Neural cell (in vitro differentiated cells): ENCODE data around the gene LSM4. TPM values are rescaled to one million over a fixed set of nuclear protein-coding genes. Genes with fewer than 3 reads are reported as not detected.
A peak's percentile ranks its signal among the peaks of the same experiment; 100 is the strongest.

Experiments used
- H2AFZ ChIP-seq: fragments of 200-600, 300-800 bp; sonication (generic), shearing (Covaris generic); 2 replicates; pipeline ENCODE4 v1.6.0; 2014; ENCODE audit warnings: low read depth, mild to moderate bottlenecking, antibody characterized with exemption, low read length, moderate library complexity
- H3F3A ChIP-seq: fragments of 200-600 bp; shearing (Covaris generic); 2 replicates; pipeline ENCODE4 v1.6.1; 2016; ENCODE audit warnings: mild to moderate bottlenecking, moderate library complexity, mixed read lengths, antibody characterized with exemption, low read length; ENCODE audit not compliant: insufficient read depth, poor library complexity, severe bottlenecking
- H3K27ac ChIP-seq: fragments of 200-600, 300-800 bp; sonication (generic), shearing (Covaris generic); 2 replicates; pipeline ENCODE4 v1.5.1; 2014; ENCODE audit warnings: mild to moderate bottlenecking, low read length, moderate library complexity
- H3K27me3 ChIP-seq: fragments of 300-800, 200-600 bp; sonication (generic), shearing (Covaris generic); 2 replicates; pipeline ENCODE4 v1.6.0; 2014; ENCODE audit warnings: mild to moderate bottlenecking, low read depth, low read length, moderate library complexity; ENCODE audit not compliant: insufficient read depth
- H3K36me3 ChIP-seq: fragments of 300-800, 200-600 bp; sonication (generic), shearing (Covaris generic); 2 replicates; pipeline ENCODE4 v1.5.1; 2014; ENCODE audit warnings: mild to moderate bottlenecking, antibody characterized with exemption, low read length, moderate library complexity; ENCODE audit not compliant: insufficient read depth
- H3K4me2 ChIP-seq: fragments of 300-800, 200-600 bp; sonication (generic), shearing (Covaris generic); 2 replicates; pipeline ENCODE4 v1.6.0; 2014; ENCODE audit warnings: mild to moderate bottlenecking, low read length
- H3K4me3 ChIP-seq: fragments of 300-800, 200-600 bp; sonication (generic), shearing (Covaris generic); 2 replicates; pipeline ENCODE4 v1.5.1; 2014; ENCODE audit warnings: mild to moderate bottlenecking, low read length, moderate library complexity
- H3K79me2 ChIP-seq: fragments of 200-600 bp; shearing (Covaris generic); replicated peaks from 2 replicates; pipeline ENCODE4 v1.6.0; 2014; ENCODE audit warnings: mild to moderate bottlenecking, low read length, moderate library complexity; ENCODE audit not compliant: insufficient read depth
- H3K9ac ChIP-seq: fragments of 300-800, 200-600 bp; sonication (generic), shearing (Covaris generic); 2 replicates; pipeline ENCODE4 v1.6.1; 2016; ENCODE audit warnings: mild to moderate bottlenecking, low read length, mixed read lengths
- H3K9me2 ChIP-seq: fragments of 200-600 bp; shearing (Covaris generic); 2 replicates; pipeline ENCODE4 v1.6.1; 2016; ENCODE audit warnings: mild to moderate bottlenecking, low read length, mixed read lengths; ENCODE audit not compliant: insufficient read depth
- H3K9me3 ChIP-seq: fragments of 200-600, 300-800 bp; sonication (generic), shearing (Covaris generic); 2 replicates; pipeline ENCODE4 v1.6.1; 2016; ENCODE audit warnings: mild to moderate bottlenecking, mixed run types, low read length, moderate library complexity, mixed read lengths
- H4K20me1 ChIP-seq: fragments of 200-600 bp; shearing (Covaris generic); 2 replicates; pipeline ENCODE4 v1.6.1; 2016; ENCODE audit warnings: mild to moderate bottlenecking, mixed run types; ENCODE audit not compliant: insufficient read depth
- EP300 ChIP-seq: fragments of 450-650 bp; conservative IDR thresholded peaks from 2 replicates; pipeline ENCODE4 v1.6.1; 2014; ENCODE audit warnings: antibody characterized with exemption, mild to moderate bottlenecking, moderate library complexity; ENCODE audit not compliant: poor library complexity, severe bottlenecking
- EZH2 ChIP-seq: fragments of 200-600, 300-800 bp; shearing (Covaris generic), sonication (generic); IDR thresholded peaks from 2 replicates; pipeline ENCODE4 v1.6.1; 2014; ENCODE audit warnings: antibody characterized with exemption, low read length, borderline replicate concordance, mild to moderate bottlenecking; ENCODE audit not compliant: insufficient read depth, poor library complexity, severe bottlenecking
- MXI1 ChIP-seq: fragments of 450-650 bp; conservative IDR thresholded peaks from 2 replicates; pipeline ENCODE4 v1.6.1; 2014; ENCODE audit warnings: antibody characterized with exemption, mild to moderate bottlenecking; ENCODE audit not compliant: poor library complexity, severe bottlenecking
- POLR2AphosphoS5 ChIP-seq: IDR thresholded peaks from 2 replicates; pipeline ENCODE4 v1.6.1; 2012
- RAD21 ChIP-seq: fragments of 450-650 bp; conservative IDR thresholded peaks from 2 replicates; pipeline ENCODE4 v1.6.1; 2014; ENCODE audit warnings: antibody characterized with exemption, mild to moderate bottlenecking, moderate library complexity
- SMC3 ChIP-seq: fragments of 450-650 bp; conservative IDR thresholded peaks from 2 replicates; pipeline ENCODE4 v1.6.1; 2014; ENCODE audit warnings: antibody characterized with exemption, mild to moderate bottlenecking, moderate library complexity; ENCODE audit not compliant: poor library complexity
- TAF1 ChIP-seq: IDR thresholded peaks from 2 replicates; pipeline ENCODE4 v1.6.1; 2012; ENCODE audit warnings: low read depth
- polyA plus RNA-seq: library from polyadenylated mRNA; depleted of rRNA; stranded (reverse); fragments of >200 nt; gene quantifications from 2 replicates; pipeline ENCODE4 v1.2.3, GENCODE V29; 2014
- TF ChIP-seq, protein P1 (sequence below): IDR thresholded peaks from 2 replicates; pipeline ENCODE4 v1.6.1; 2012; ENCODE audit warnings: borderline replicate concordance
- TF ChIP-seq, protein P2 (sequence below): fragments of 450-650 bp; IDR thresholded peaks from 2 replicates; pipeline ENCODE4 v1.5.1; 2014; ENCODE audit warnings: antibody characterized with exemption, mild to moderate bottlenecking, moderate library complexity; ENCODE audit not compliant: poor library complexity, severe bottlenecking

Gene LSM4
- polyA plus RNA-seq, 1 donor from 2014 or later = 382 TPM

DNA sequence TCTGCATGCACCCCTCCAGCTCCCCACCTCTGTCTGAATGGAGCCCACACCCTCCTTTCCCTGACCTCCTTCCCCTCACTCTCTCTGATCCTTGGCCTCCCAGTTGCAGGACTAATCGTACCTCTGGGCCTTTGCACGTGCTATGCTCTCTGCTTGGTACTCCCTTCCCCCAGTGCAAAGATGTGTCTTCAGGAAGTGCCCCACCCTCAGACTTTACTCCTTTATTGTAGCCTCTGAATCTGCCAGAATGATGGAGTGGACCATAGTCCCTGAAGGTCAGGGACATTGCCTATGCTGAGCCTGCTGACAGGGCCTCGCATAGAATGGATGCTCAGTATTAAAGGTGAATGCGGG, 40.1 kb downstream of the LSM4 start:
- Histone ChIP-seq H3K36me3 (peaks cover 9% of the 10 kb centered on the region), H3F3A (peaks cover 5% of the 10 kb centered on the region), H3K9me3 (no peaks in the 10 kb centered on the region), H3K27me3 (no peaks in the 10 kb centered on the region), H4K20me1 (peaks cover 27% of the 10 kb centered on the region), H2AFZ (no peak overlapping the region), H3K4me3 (peak overlapping the region; percentile 88), H3K9ac (peak overlapping the region; percentile 99), H3K79me2 (peaks cover 34% of the 10 kb centered on the region), H3K27ac (peak overlapping the region; percentile 100), H3K4me2 (peak overlapping the region; percentile 98), H3K9me2 (no peaks in the 10 kb centered on the region)
- TF ChIP-seq EZH2 = no peak
- no peak for TF ChIP-seq MXI1
- TF ChIP-seq TAF1 = no peak
- TF ChIP-seq, protein P1, sequence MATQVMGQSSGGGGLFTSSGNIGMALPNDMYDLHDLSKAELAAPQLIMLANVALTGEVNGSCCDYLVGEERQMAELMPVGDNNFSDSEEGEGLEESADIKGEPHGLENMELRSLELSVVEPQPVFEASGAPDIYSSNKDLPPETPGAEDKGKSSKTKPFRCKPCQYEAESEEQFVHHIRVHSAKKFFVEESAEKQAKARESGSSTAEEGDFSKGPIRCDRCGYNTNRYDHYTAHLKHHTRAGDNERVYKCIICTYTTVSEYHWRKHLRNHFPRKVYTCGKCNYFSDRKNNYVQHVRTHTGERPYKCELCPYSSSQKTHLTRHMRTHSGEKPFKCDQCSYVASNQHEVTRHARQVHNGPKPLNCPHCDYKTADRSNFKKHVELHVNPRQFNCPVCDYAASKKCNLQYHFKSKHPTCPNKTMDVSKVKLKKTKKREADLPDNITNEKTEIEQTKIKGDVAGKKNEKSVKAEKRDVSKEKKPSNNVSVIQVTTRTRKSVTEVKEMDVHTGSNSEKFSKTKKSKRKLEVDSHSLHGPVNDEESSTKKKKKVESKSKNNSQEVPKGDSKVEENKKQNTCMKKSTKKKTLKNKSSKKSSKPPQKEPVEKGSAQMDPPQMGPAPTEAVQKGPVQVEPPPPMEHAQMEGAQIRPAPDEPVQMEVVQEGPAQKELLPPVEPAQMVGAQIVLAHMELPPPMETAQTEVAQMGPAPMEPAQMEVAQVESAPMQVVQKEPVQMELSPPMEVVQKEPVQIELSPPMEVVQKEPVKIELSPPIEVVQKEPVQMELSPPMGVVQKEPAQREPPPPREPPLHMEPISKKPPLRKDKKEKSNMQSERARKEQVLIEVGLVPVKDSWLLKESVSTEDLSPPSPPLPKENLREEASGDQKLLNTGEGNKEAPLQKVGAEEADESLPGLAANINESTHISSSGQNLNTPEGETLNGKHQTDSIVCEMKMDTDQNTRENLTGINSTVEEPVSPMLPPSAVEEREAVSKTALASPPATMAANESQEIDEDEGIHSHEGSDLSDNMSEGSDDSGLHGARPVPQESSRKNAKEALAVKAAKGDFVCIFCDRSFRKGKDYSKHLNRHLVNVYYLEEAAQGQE = no peak
- TF ChIP-seq POLR2AphosphoS5 = no peak
- TF ChIP-seq EP300 = no peak
- TF ChIP-seq RAD21 = no peak
- TF ChIP-seq SMC3 = no peak
- TF ChIP-seq, protein P2, sequence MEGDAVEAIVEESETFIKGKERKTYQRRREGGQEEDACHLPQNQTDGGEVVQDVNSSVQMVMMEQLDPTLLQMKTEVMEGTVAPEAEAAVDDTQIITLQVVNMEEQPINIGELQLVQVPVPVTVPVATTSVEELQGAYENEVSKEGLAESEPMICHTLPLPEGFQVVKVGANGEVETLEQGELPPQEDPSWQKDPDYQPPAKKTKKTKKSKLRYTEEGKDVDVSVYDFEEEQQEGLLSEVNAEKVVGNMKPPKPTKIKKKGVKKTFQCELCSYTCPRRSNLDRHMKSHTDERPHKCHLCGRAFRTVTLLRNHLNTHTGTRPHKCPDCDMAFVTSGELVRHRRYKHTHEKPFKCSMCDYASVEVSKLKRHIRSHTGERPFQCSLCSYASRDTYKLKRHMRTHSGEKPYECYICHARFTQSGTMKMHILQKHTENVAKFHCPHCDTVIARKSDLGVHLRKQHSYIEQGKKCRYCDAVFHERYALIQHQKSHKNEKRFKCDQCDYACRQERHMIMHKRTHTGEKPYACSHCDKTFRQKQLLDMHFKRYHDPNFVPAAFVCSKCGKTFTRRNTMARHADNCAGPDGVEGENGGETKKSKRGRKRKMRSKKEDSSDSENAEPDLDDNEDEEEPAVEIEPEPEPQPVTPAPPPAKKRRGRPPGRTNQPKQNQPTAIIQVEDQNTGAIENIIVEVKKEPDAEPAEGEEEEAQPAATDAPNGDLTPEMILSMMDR = no peak

DNA sequence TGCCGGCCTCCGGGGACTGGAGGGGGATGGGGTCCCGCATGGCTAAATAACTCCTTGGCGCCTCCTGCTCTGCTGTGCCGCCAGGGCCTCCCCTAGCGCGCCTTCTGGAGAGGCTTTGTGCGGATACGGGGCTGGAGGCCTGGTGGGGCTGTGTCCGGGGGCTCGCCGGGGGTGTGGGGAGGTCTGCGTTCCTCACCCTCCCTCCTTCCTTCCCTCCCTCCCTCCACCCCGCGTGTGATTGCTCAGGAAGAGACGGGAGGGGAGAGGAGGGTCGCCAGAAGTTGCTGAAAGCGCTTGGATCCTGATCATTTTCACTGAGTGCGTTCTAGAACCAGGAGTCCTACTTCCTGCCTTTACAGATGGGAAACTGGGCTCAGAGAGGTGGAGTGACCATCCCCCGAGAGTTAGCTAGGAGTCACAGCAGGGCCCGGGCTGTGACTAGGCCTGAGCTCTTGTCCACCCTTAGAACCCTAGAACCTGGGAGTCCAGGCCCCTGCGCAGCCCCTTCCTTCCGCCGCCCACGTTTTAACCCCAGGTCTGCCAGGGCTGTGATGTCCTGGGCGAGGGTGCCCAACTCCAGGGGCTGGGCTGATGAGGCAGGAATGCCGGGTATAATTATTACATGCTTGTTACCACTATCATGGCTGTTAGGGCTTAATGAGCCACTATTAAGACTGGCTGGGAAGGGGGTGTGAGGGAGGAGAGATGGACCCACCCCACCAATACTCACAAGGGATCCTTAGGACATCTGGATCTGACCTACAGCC, 40.7 kb downstream of the LSM4 start:
- Histone ChIP-seq H3K79me2 (peaks cover 37% of the 10 kb centered on the region), H3K9me2 (no peaks in the 10 kb centered on the region), H3K9me3 (no peaks in the 10 kb centered on the region), H3F3A (peaks cover 5% of the 10 kb centered on the region), H4K20me1 (peaks cover 30% of the 10 kb centered on the region), H3K27me3 (no peaks in the 10 kb centered on the region), H3K4me3 (peak overlapping the region; percentile 88), H3K27ac (peak overlapping the region; percentile 100), H3K36me3 (peaks cover 9% of the 10 kb centered on the region), H3K4me2 (peak overlapping the region; percentile 98), H3K9ac (peak overlapping the region; percentile 99), H2AFZ (peak overlapping the region; percentile 38)
- TF ChIP-seq EP300 = no peak
- peak; percentile 21 for TF ChIP-seq SMC3
- peak; percentile 59 for TF ChIP-seq TAF1
- peak; percentile 24 for TF ChIP-seq RAD21
- TF ChIP-seq, protein P2 = peak; percentile 6
- peak; percentile 87 for TF ChIP-seq POLR2AphosphoS5
